Measurements from ENCODE around the gene TRMT44. TPM values are rescaled to one million over a fixed set of nuclear protein-coding genes. Genes with fewer than 3 reads are reported as not detected.

TRMT44 gene
- total and polyA plus RNA-seq, 4 experiments from 2014 or later = 4.3 to 33.0 (median 20.6) TPM

- POLR2A ChIA-PET (ENCODE audit: partially characterized antibody) = no interaction called here
- H3K27ac Mint-ChIP-seq = no peak overlapping the region
- H3K36me3 Mint-ChIP-seq = no peaks in the 10 kb centered on the region
These were observed 67.0 kb downstream of the TRMT44 start for GRCh38 chr4:8507624-8508023.

GRCh38 chr4:8508266-8508665 lies 67.7 kb downstream of the TRMT44 start:
- ChIA-PET POLR2A (ENCODE audit: partially characterized antibody) (no interaction called here), CTCF (ENCODE audit: partially characterized antibody) (no interaction called here)
- no peaks in the 10 kb centered on the region for H3K27me3 Mint-ChIP-seq
- intact Hi-C loops (cut with micrococcal nuclease) = no loop called here
- H3K36me3 Mint-ChIP-seq = no peaks in the 10 kb centered on the region
- Histone ChIP-seq H3K9me3 (ENCODE audit: control insufficient read depth in 1 of 2, low read length in 2 of 2) (no peaks in the 10 kb centered on the region), H3K36me3 (ENCODE audit: insufficient read depth, low read length) (no peaks in the 10 kb centered on the region), H3K4me3 (ENCODE audit: low read length in 2 of 2) (no peak overlapping the region), H3K4me1 (ENCODE audit: insufficient read depth, low read length) (no peaks in the 10 kb centered on the region), H3K27me3 (ENCODE audit: insufficient read depth, low read length) (no peaks in the 10 kb centered on the region), H3K27ac (ENCODE audit: low read depth, low read length) (no peak overlapping the region)
- H3K9me3 Mint-ChIP-seq = peaks cover 0 to 9% (median 0%) of the 10 kb centered on the region in 8 donors
- no peak for DNase-seq
- H3K27ac Mint-ChIP-seq = no peak overlapping the region
- no peak overlapping the region for H3K4me3 Mint-ChIP-seq
- H3K4me1 Mint-ChIP-seq = no peaks in the 10 kb centered on the region

More at GRCh38 chr4:8507624-8508023, 67.0 kb downstream of the TRMT44 start:
- Mint-ChIP-seq H3K9me3 (peaks cover 0 to 3% (median 0%) of the 10 kb centered on the region in 8 donors), H3K4me3 (no peak overlapping the region), H3K27me3 (no peaks in the 10 kb centered on the region), H3K4me1 (no peaks in the 10 kb centered on the region)
- no peak for DNase-seq
- H3K27ac ChIP-seq (ENCODE audit: low read depth, low read length) = no peak overlapping the region
- no peaks in the 10 kb centered on the region for H3K9me3 ChIP-seq (ENCODE audit: control insufficient read depth in 1 of 2, low read length in 2 of 2)
- no peaks in the 10 kb centered on the region for H3K36me3 ChIP-seq (ENCODE audit: insufficient read depth, low read length)
- intact Hi-C loops (cut with micrococcal nuclease) = no loop called here
- CTCF ChIA-PET (ENCODE audit: partially characterized antibody) = no interaction called here
- no peaks in the 10 kb centered on the region for H3K27me3 ChIP-seq (ENCODE audit: insufficient read depth, low read length)
- no peak overlapping the region for H3K4me3 ChIP-seq (ENCODE audit: low read length in 2 of 2)
- H3K4me1 ChIP-seq (ENCODE audit: insufficient read depth, low read length) = no peaks in the 10 kb centered on the region

- Mint-ChIP-seq H3K27ac (no peak overlapping the region), H3K9me3 (peaks cover 0 to 10% (median 0%) of the 10 kb centered on the region in 8 donors), H3K36me3 (no peaks in the 10 kb centered on the region), H3K4me3 (no peak overlapping the region), H3K4me1 (no peaks in the 10 kb centered on the region), H3K27me3 (no peaks in the 10 kb centered on the region)
- DNase-seq = no peak
- Histone ChIP-seq H3K4me3 (ENCODE audit: low read length in 2 of 2) (no peak overlapping the region), H3K27me3 (ENCODE audit: insufficient read depth, low read length) (no peaks in the 10 kb centered on the region), H3K4me1 (ENCODE audit: insufficient read depth, low read length) (no peaks in the 10 kb centered on the region), H3K36me3 (ENCODE audit: insufficient read depth, low read length) (no peaks in the 10 kb centered on the region), H3K9me3 (ENCODE audit: control insufficient read depth in 1 of 2, low read length in 2 of 2) (no peaks in the 10 kb centered on the region), H3K27ac (ENCODE audit: low read depth, low read length) (no peak overlapping the region)
- intact Hi-C loops (cut with micrococcal nuclease) = no loop called here
- ChIA-PET POLR2A (ENCODE audit: partially characterized antibody) (no interaction called here), CTCF (ENCODE audit: partially characterized antibody) (no interaction called here)
These were observed 68.2 kb downstream of the TRMT44 start for GRCh38 chr4:8508740-8509139.

- no peak overlapping the region for H3K27ac Mint-ChIP-seq
- ChIA-PET POLR2A (ENCODE audit: partially characterized antibody) (no interaction called here), CTCF (ENCODE audit: partially characterized antibody) (no interaction called here)
- Histone ChIP-seq H3K36me3 (ENCODE audit: insufficient read depth, low read length) (no peaks in the 10 kb centered on the region), H3K4me3 (ENCODE audit: low read length in 2 of 2) (no peak overlapping the region), H3K9me3 (ENCODE audit: control insufficient read depth in 1 of 2, low read length in 2 of 2) (no peaks in the 10 kb centered on the region), H3K4me1 (ENCODE audit: insufficient read depth, low read length) (no peaks in the 10 kb centered on the region), H3K27ac (ENCODE audit: low read depth, low read length) (no peak overlapping the region), H3K27me3 (ENCODE audit: insufficient read depth, low read length) (no peaks in the 10 kb centered on the region)
- intact Hi-C loops (cut with micrococcal nuclease) = no loop called here
- DNase-seq = no peak
- no peaks in the 10 kb centered on the region for H3K27me3 Mint-ChIP-seq
- H3K4me1 Mint-ChIP-seq = no peaks in the 10 kb centered on the region
- peaks cover 0 to 10% (median 0%) of the 10 kb centered on the region in 8 donors for H3K9me3 Mint-ChIP-seq
- H3K36me3 Mint-ChIP-seq = no peaks in the 10 kb centered on the region
- no peak overlapping the region for H3K4me3 Mint-ChIP-seq
These were observed 68.9 kb downstream of the TRMT44 start for GRCh38 chr4:8509311-8509950.

- Histone ChIP-seq H3K36me3 (ENCODE audit: insufficient read depth, low read length) (no peaks in the 10 kb centered on the region), H3K4me3 (ENCODE audit: low read length in 2 of 2) (no peak overlapping the region), H3K4me1 (ENCODE audit: insufficient read depth, low read length) (no peaks in the 10 kb centered on the region), H3K27ac (ENCODE audit: low read depth, low read length) (no peak overlapping the region), H3K9me3 (ENCODE audit: control insufficient read depth in 1 of 2, low read length in 2 of 2) (no peaks in the 10 kb centered on the region), H3K27me3 (ENCODE audit: insufficient read depth, low read length) (no peaks in the 10 kb centered on the region)
- H3K36me3 Mint-ChIP-seq = no peaks in the 10 kb centered on the region
- H3K27ac Mint-ChIP-seq = no peak overlapping the region
- no peaks in the 10 kb centered on the region for H3K27me3 Mint-ChIP-seq
- no peak for DNase-seq
- H3K4me3 Mint-ChIP-seq = no peak overlapping the region
- CTCF ChIA-PET (ENCODE audit: partially characterized antibody) = no interaction called here
- peaks cover 0 to 10% (median 0%) of the 10 kb centered on the region in 8 donors for H3K9me3 Mint-ChIP-seq
- intact Hi-C loops (cut with micrococcal nuclease) = no loop called here
- POLR2A ChIA-PET (ENCODE audit: partially characterized antibody) = no interaction called here
- no peaks in the 10 kb centered on the region for H3K4me1 Mint-ChIP-seq
These were observed 69.6 kb downstream of the TRMT44 start for GRCh38 chr4:8510191-8510590.

GRCh38 chr4:8510611-8511285 lies 70.2 kb downstream of the TRMT44 start:
- Histone ChIP-seq H3K27ac (ENCODE audit: low read depth, low read length) (no peak overlapping the region), H3K27me3 (ENCODE audit: insufficient read depth, low read length) (no peaks in the 10 kb centered on the region), H3K4me1 (ENCODE audit: insufficient read depth, low read length) (no peaks in the 10 kb centered on the region), H3K4me3 (ENCODE audit: low read length in 2 of 2) (no peak overlapping the region), H3K9me3 (ENCODE audit: control insufficient read depth in 1 of 2, low read length in 2 of 2) (no peaks in the 10 kb centered on the region), H3K36me3 (ENCODE audit: insufficient read depth, low read length) (no peaks in the 10 kb centered on the region)
- DNase-seq = no peak
- Mint-ChIP-seq H3K4me1 (no peaks in the 10 kb centered on the region), H3K9me3 (peaks cover 0 to 10% (median 0%) of the 10 kb centered on the region in 8 donors), H3K27ac (no peak overlapping the region), H3K36me3 (no peaks in the 10 kb centered on the region), H3K4me3 (no peak overlapping the region), H3K27me3 (no peaks in the 10 kb centered on the region)
- CTCF ChIA-PET (ENCODE audit: partially characterized antibody) = no interaction called here
- POLR2A ChIA-PET (ENCODE audit: partially characterized antibody) = no interaction called here
- intact Hi-C loops (cut with micrococcal nuclease) = no loop called here

- Histone ChIP-seq H3K9me3 (ENCODE audit: control insufficient read depth in 1 of 2, low read length in 2 of 2) (no peaks in the 10 kb centered on the region), H3K36me3 (ENCODE audit: insufficient read depth, low read length) (no peaks in the 10 kb centered on the region), H3K27me3 (ENCODE audit: insufficient read depth, low read length) (no peaks in the 10 kb centered on the region), H3K27ac (ENCODE audit: low read depth, low read length) (no peak overlapping the region), H3K4me3 (ENCODE audit: low read length in 2 of 2) (no peak overlapping the region), H3K4me1 (ENCODE audit: insufficient read depth, low read length) (no peaks in the 10 kb centered on the region)
- ChIA-PET POLR2A (ENCODE audit: partially characterized antibody) (no interaction called here), CTCF (ENCODE audit: partially characterized antibody) (no interaction called here)
- DNase-seq = no peak
- Mint-ChIP-seq H3K4me1 (no peaks in the 10 kb centered on the region), H3K36me3 (no peaks in the 10 kb centered on the region), H3K27me3 (peaks cover 0 to 1% of the 10 kb centered on the region in 2 donors), H3K4me3 (no peak overlapping the region), H3K9me3 (peaks cover 0 to 10% (median 0%) of the 10 kb centered on the region in 8 donors), H3K27ac (no peak overlapping the region)
- intact Hi-C loops (cut with micrococcal nuclease) = no loop called here
These were observed 71.9 kb downstream of the TRMT44 start for GRCh38 chr4:8512510-8512909.

All from CD4-positive, alpha-beta memory T cell (primary cell).